Epithelial cell of proximal tubule (primary cell): ENCODE results near the gene AP5Z1. TPM values are rescaled to one million over a fixed set of nuclear protein-coding genes. Genes with fewer than 3 reads are reported as not detected.

Experiments
- DNase-seq: peaks from one replicate; pipeline ENCODE4 v3.0.0-alpha.2; 2011; ENCODE audit warnings: low read depth
- H3K4me3 ChIP-seq: 2 replicates; pipeline ENCODE4 v1.5.1; 2011; ENCODE audit warnings: low read depth, mild to moderate bottlenecking, low read length
- total RNA-seq: library from RNA; depleted of rRNA; stranded (reverse); fragments of >200 nt; gene quantifications from 2 replicates; pipeline ENCODE4 v1.2.3, GENCODE V29; 2015
- TF ChIP-seq, protein P1 (sequence below): conservative IDR thresholded peaks from 2 replicates; pipeline ENCODE4 v1.5.1; 2012; ENCODE audit warnings: low read depth, mild to moderate bottlenecking, low read length

AP5Z1 gene
- total RNA-seq, 1 donor from 2014 or later: 21.4 TPM

DNA sequence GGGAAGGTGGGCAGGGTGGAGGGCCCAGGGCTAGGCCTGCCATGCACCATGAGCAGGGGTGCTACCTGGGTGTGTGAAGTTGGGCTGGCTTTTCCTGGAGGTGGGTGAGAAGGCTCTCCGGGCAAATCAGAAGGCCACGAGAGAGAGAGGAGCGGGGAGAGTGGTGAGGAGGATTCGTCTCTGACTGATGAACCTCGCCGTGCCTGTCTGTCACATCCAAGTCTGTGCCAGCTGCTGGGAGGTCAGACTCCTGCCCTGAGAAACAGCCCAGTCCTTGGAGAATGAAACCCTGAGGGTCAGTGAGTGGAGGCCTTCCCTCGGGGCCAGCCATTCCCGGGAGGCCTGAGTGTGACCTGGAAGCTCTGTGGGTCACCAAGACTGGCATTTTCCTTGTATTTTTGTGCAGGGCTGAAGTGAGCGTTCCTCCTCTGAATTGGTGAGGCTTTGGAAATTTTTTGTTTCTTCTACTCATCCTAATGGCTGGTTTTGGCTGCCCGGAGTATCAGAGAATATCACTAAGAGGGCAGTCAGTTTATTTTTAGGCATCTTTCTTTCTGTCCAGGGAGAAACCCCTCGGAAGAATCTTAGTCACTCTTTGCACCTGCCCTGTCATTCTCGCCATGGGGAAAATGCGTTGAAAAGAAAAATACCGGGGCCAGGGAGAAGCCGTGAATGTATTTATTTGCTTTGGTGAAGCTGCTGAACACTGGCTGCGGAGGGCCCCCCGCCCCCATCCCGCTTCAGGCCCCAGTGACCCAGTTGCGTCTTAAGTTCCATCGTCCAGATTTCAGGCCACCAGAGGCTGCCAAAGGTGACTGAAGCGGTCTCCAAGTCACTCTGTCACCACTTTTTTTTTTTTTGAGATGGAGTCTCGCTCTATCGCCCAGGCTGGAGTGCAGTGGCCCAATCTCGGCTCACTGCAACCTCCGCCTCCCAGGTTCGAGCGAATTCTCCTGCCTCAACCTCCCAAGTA, 6.5 kb upstream of the AP5Z1 start:
- DNase-seq: no peak
- TF ChIP-seq, protein P1, sequence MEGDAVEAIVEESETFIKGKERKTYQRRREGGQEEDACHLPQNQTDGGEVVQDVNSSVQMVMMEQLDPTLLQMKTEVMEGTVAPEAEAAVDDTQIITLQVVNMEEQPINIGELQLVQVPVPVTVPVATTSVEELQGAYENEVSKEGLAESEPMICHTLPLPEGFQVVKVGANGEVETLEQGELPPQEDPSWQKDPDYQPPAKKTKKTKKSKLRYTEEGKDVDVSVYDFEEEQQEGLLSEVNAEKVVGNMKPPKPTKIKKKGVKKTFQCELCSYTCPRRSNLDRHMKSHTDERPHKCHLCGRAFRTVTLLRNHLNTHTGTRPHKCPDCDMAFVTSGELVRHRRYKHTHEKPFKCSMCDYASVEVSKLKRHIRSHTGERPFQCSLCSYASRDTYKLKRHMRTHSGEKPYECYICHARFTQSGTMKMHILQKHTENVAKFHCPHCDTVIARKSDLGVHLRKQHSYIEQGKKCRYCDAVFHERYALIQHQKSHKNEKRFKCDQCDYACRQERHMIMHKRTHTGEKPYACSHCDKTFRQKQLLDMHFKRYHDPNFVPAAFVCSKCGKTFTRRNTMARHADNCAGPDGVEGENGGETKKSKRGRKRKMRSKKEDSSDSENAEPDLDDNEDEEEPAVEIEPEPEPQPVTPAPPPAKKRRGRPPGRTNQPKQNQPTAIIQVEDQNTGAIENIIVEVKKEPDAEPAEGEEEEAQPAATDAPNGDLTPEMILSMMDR: no peak
- H3K4me3 ChIP-seq: no peak overlapping the region

DNA sequence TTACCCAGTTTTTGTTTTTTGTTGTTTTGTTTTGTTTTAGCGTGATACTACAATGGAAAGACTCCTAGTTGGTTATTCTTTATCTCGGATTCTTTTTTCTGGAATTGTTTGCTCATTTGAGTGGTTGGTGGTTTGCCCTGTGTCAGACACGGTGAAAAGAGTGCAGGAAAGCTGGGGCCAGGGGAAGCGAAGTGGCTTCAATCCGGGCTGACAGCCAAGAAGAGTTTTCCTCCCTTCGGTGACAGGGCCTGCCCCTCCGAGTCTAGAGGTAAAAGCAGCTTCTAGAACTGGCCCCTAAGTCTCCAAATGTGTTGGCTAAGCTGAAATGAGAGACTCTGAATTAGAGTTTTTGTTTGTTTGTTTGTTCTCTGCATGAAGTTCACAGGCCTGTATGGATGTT, 5.7 kb upstream of the AP5Z1 start:
- no peak for DNase-seq
- TF ChIP-seq, protein P1: no peak
- no peak overlapping the region for H3K4me3 ChIP-seq

DNA sequence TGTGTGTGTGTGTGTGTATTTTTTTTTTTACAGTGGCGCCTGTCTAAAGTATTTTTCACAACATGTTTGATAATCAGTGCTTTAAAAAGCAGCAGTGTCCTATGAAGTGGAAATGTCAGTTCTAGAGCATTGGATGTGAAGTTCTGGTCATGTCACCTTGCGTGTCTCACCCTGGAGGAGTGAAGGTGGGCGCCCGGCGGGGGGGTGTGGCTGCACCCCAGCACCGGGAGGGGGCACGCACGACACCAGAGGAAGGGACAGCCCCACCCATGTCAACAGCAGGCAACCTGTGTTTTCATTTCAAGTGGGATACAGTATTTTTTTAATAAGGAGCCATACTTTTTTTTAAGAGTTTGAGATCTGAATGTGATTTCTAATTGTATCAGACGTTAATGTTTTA, 4.5 kb upstream of the AP5Z1 start:
- TF ChIP-seq, protein P1: no peak
- no peak overlapping the region for H3K4me3 ChIP-seq
- DNase-seq: no peak

DNA sequence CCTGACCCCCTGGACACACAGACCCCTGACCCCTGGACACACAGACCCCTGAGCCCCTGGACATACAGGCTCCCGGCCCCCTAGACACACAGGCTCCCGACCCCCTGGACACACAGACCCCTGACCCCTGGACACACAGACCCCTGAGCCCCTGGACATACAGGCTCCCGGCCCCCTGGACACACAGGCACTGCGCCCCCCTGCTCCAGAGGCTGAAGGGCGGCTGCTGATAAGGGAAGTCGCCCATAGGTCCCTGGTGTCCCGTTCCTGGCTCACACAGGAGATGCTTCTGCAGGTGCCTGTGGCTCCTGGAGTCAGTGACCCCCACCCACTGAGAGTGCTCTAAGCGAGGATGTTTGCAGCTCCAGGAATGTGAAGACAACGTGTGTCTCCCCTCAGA, 3.7 kb upstream of the AP5Z1 start:
- TF ChIP-seq, protein P1: no peak
- DNase-seq: no peak
- no peak overlapping the region for H3K4me3 ChIP-seq

DNA sequence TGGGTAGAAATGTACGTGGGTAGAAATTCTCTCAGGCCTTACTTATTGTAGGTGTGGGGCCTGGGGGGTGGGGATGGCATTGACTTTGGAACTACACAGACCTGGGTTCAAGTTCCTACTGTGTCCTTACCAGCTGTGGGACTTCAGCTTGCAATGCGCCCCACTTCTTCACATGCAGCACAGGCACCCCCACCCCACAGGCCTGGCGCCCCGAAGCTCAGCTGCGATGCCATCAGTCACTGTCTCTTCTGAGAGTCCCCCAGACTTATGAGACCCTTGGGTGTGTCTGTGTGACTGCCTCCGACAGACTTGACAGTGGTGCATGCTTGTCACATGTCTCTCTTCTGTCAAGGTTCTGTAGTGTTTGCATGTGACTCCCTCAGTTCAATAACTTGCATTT, 3.1 kb upstream of the AP5Z1 start:
- TF ChIP-seq, protein P1: no peak
- DNase-seq: no peak
- no peak overlapping the region for H3K4me3 ChIP-seq

DNA sequence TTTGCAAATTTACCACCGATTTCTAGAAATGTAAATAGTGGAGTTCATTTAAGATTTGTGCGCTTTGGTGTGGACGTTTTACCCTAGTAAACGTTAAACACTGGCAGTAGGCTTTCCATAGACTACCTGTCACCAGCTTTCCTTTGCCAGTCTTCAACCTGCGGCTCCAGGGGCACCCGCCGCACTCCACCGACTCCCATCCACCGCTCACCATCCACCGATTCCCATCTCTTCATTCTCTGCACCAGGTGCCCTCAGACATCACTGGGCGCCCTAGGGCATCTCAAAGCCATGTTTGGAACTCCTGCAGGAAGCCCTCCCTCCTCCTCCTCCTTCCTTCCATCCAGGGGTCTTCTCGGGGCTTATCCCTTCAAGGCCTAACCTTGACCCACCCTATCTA, 1.4 kb upstream of the AP5Z1 start:
- peak overlapping the region; percentile 91 for H3K4me3 ChIP-seq
- TF ChIP-seq, protein P1: no peak
- DNase-seq: no peak
